Measurements from ENCODE around the gene N4BP2L2. TPM values are rescaled to one million over a fixed set of nuclear protein-coding genes. Genes with fewer than 3 reads are reported as not detected.

N4BP2L2 gene
- total and polyA plus RNA-seq, 7 donors, result 22.0 to 232 (median 160) TPM

GRCh38 chr13:32445461-32445860 is 93.1 kb downstream of the N4BP2L2 start:
- no peak for DNase-seq
- H3K27ac ChIP-seq, result no peak overlapping the region
- intact Hi-C loops (cut with DNase I), result no loop called here
- no peaks in the 10 kb centered on the region for H3K9me3 ChIP-seq
- 93 to 97% methylated on average over 2 of the region's 2 CpGs for WGBS, 2 donors
- H3K4me3 ChIP-seq, result no peak overlapping the region
- H3K4me1 ChIP-seq, result no peaks in the 10 kb centered on the region
- no peaks in the 10 kb centered on the region for H3K27me3 ChIP-seq
- no peak for TF ChIP-seq POLR2A (IDR thresholded peaks at IDR 0.05)
- no peak for TF ChIP-seq CTCF (IDR thresholded peaks at IDR 0.05)
- TF ChIP-seq EP300 (IDR thresholded peaks at IDR 0.05), result no peak
- TF ChIP-seq POLR2AphosphoS5 (IDR thresholded peaks at IDR 0.05), result no peak
- H3K36me3 ChIP-seq, result peaks cover 0 to 17% (median 0%) of the 10 kb centered on the region in 4 donors

GRCh38 chr13:32443111-32443510 is 95.5 kb downstream of the N4BP2L2 start:
- WGBS, 2 donors, result 14 to 33% methylated on average over 2 of the region's 2 CpGs
- Histone ChIP-seq H3K9me3 (no peaks in the 10 kb centered on the region), H3K4me3 (no peak overlapping the region), H3K4me1 (no peaks in the 10 kb centered on the region), H3K27me3 (no peaks in the 10 kb centered on the region), H3K27ac (no peak overlapping the region), H3K36me3 (peaks cover 0 to 25% (median 0%) of the 10 kb centered on the region in 4 donors)
- TF ChIP-seq EP300 (IDR thresholded peaks at IDR 0.05) (no peak), CTCF (IDR thresholded peaks at IDR 0.05) (peak in 1 of 4 experiments; percentile 17)
- intact Hi-C loops (cut with DNase I), result no loop called here
- no peak for DNase-seq

- Histone ChIP-seq H3K4me1 (no peaks in the 10 kb centered on the region), H3K36me3 (peaks cover 0 to 36% (median 0%) of the 10 kb centered on the region in 4 donors), H3K27me3 (no peaks in the 10 kb centered on the region), H3K27ac (no peak overlapping the region), H3K9me3 (no peaks in the 10 kb centered on the region), H3K4me3 (no peak overlapping the region)
- TF ChIP-seq EP300 (IDR thresholded peaks at IDR 0.05) (no peak), CTCF (IDR thresholded peaks at IDR 0.05) (no peak), POLR2A (IDR thresholded peaks at IDR 0.05) (no peak), POLR2AphosphoS5 (IDR thresholded peaks at IDR 0.05) (no peak)
- WGBS, 2 donors, result 95 to 98% methylated on average over 4 of the region's 4 CpGs
- intact Hi-C loops (cut with DNase I), result no loop called here
- DNase-seq, result no peak
Observed at GRCh38 chr13:32438871-32439270, 99.7 kb downstream of the N4BP2L2 start.

- no peak overlapping the region for H3K4me3 ChIP-seq
- H3K27ac ChIP-seq, result no peak overlapping the region
- intact Hi-C loops (cut with DNase I), result no loop called here
- no peak for DNase-seq
- WGBS, 2 donors, result 90 to 93% methylated on average over 3 of the region's 3 CpGs
- no peaks in the 10 kb centered on the region for H3K9me3 ChIP-seq
- TF ChIP-seq POLR2AphosphoS5 (IDR thresholded peaks at IDR 0.05), result no peak
- TF ChIP-seq CTCF (IDR thresholded peaks at IDR 0.05), result no peak
- TF ChIP-seq EP300 (IDR thresholded peaks at IDR 0.05), result no peak
- no peaks in the 10 kb centered on the region for H3K27me3 ChIP-seq
- peaks cover 0 to 23% (median 8%) of the 10 kb centered on the region in 4 donors for H3K4me1 ChIP-seq
- peaks cover 0 to 16% (median 0%) of the 10 kb centered on the region in 4 donors for H3K36me3 ChIP-seq
Observed at GRCh38 chr13:32432856-32433255, 105.7 kb downstream of the N4BP2L2 start.

- WGBS, 2 donors, result 90 to 93% methylated on average over 5 of the region's 5 CpGs
- intact Hi-C loops (cut with DNase I), result no loop called here
Observed at GRCh38 chr13:32431361-32431760, 107.2 kb downstream of the N4BP2L2 start.

More at GRCh38 chr13:32431361-32431760, 107.2 kb downstream of the N4BP2L2 start:
- H3K27me3 ChIP-seq, result no peaks in the 10 kb centered on the region
- TF ChIP-seq POLR2AphosphoS5 (IDR thresholded peaks at IDR 0.05), result no peak
- no peak for TF ChIP-seq CTCF (IDR thresholded peaks at IDR 0.05)
- TF ChIP-seq POLR2A (IDR thresholded peaks at IDR 0.05), result no peak
- no peak for TF ChIP-seq EP300 (IDR thresholded peaks at IDR 0.05)
- no peak overlapping the region for H3K27ac ChIP-seq
- peaks cover 0 to 27% (median 13%) of the 10 kb centered on the region in 4 donors for H3K4me1 ChIP-seq
- H3K4me3 ChIP-seq, result no peak overlapping the region
- H3K36me3 ChIP-seq, result peaks cover 0 to 11% (median 0%) of the 10 kb centered on the region in 4 donors
- DNase-seq, result no peak
- H3K9me3 ChIP-seq, result no peaks in the 10 kb centered on the region
